ENCODE results near the gene RAMACL. TPM values are rescaled to one million over a fixed set of nuclear protein-coding genes. Genes with fewer than 3 reads are reported as not detected.

Gene RAMACL
- total RNA-seq, 1 experiment from 2014 or later, result 0.18 TPM

- in situ Hi-C loops (cut with HindIII; ENCODE audit: low pct_unique_long_range_greater_than_20kb, low sequenced_read_pairs), result no loop called here
- no peak for DNase-seq (ENCODE audit: low read depth, low spot score)
Observed at GRCh38 chr6:166603043-166603690, 16.7 kb upstream of the RAMACL start.

GRCh38 chr6:166601956-166602355, 15.5 kb upstream of the RAMACL start:
- in situ Hi-C loops (cut with HindIII; ENCODE audit: low pct_unique_long_range_greater_than_20kb, low sequenced_read_pairs), result no loop called here
- no peak for DNase-seq (ENCODE audit: low read depth, low spot score)

- in situ Hi-C loops (cut with HindIII; ENCODE audit: low pct_unique_long_range_greater_than_20kb, low sequenced_read_pairs), result no loop called here
Observed at GRCh38 chr6:166600931-166601330, 14.5 kb upstream of the RAMACL start.

GRCh38 chr6:166599205-166599604, 12.7 kb upstream of the RAMACL start:
- in situ Hi-C loops (cut with HindIII; ENCODE audit: low pct_unique_long_range_greater_than_20kb, low sequenced_read_pairs), result no loop called here
- no peak for DNase-seq (ENCODE audit: low read depth, low spot score)

More at GRCh38 chr6:166600931-166601330, 14.5 kb upstream of the RAMACL start:
- no peak for DNase-seq (ENCODE audit: low read depth, low spot score)

- in situ Hi-C loops (cut with HindIII; ENCODE audit: low pct_unique_long_range_greater_than_20kb, low sequenced_read_pairs), result no loop called here
- DNase-seq (ENCODE audit: low read depth, low spot score), result peak; percentile 60
Observed at GRCh38 chr6:166598441-166599138, 12.1 kb upstream of the RAMACL start.

GRCh38 chr6:166597711-166598440, 11.4 kb upstream of the RAMACL start:
- no peak for DNase-seq (ENCODE audit: low read depth, low spot score)
- in situ Hi-C loops (cut with HindIII; ENCODE audit: low pct_unique_long_range_greater_than_20kb, low sequenced_read_pairs), result no loop called here

GRCh38 chr6:166596776-166597507, 10.5 kb upstream of the RAMACL start:
- no peak for DNase-seq (ENCODE audit: low read depth, low spot score)

GRCh38 chr6:166595949-166596348, 9.5 kb upstream of the RAMACL start:
- in situ Hi-C loops (cut with HindIII; ENCODE audit: low pct_unique_long_range_greater_than_20kb, low sequenced_read_pairs), result no loop called here
- no peak for DNase-seq (ENCODE audit: low read depth, low spot score)

More at GRCh38 chr6:166596776-166597507, 10.5 kb upstream of the RAMACL start:
- in situ Hi-C loops (cut with HindIII; ENCODE audit: low pct_unique_long_range_greater_than_20kb, low sequenced_read_pairs), result no loop called here

- in situ Hi-C loops (cut with HindIII; ENCODE audit: low pct_unique_long_range_greater_than_20kb, low sequenced_read_pairs), result no loop called here
- no peak for DNase-seq (ENCODE audit: low read depth, low spot score)
Observed at GRCh38 chr6:166595061-166595780, 8.7 kb upstream of the RAMACL start.

- in situ Hi-C loops (cut with HindIII; ENCODE audit: low pct_unique_long_range_greater_than_20kb, low sequenced_read_pairs), result no loop called here
- no peak for DNase-seq (ENCODE audit: low read depth, low spot score)
Observed at GRCh38 chr6:166592821-166593220, 6.3 kb upstream of the RAMACL start.

GRCh38 chr6:166591961-166592520, 5.6 kb upstream of the RAMACL start:
- in situ Hi-C loops (cut with HindIII; ENCODE audit: low pct_unique_long_range_greater_than_20kb, low sequenced_read_pairs), result no loop called here

GRCh38 chr6:166591026-166591425, 4.5 kb upstream of the RAMACL start:
- in situ Hi-C loops (cut with HindIII; ENCODE audit: low pct_unique_long_range_greater_than_20kb, low sequenced_read_pairs), result no loop called here
- no peak for DNase-seq (ENCODE audit: low read depth, low spot score)

More at GRCh38 chr6:166591961-166592520, 5.6 kb upstream of the RAMACL start:
- DNase-seq (ENCODE audit: low read depth, low spot score), result no peak

- no peak for DNase-seq (ENCODE audit: low read depth, low spot score)
- in situ Hi-C loops (cut with HindIII; ENCODE audit: low pct_unique_long_range_greater_than_20kb, low sequenced_read_pairs), result no loop called here
Observed at GRCh38 chr6:166589786-166590574, 3.5 kb upstream of the RAMACL start.

GRCh38 chr6:166589337-166589731, 2.9 kb upstream of the RAMACL start:
- DNase-seq (ENCODE audit: low read depth, low spot score), result no peak
- in situ Hi-C loops (cut with HindIII; ENCODE audit: low pct_unique_long_range_greater_than_20kb, low sequenced_read_pairs), result no loop called here

- no peak for DNase-seq (ENCODE audit: low read depth, low spot score)
- in situ Hi-C loops (cut with HindIII; ENCODE audit: low pct_unique_long_range_greater_than_20kb, low sequenced_read_pairs), result no loop called here
Observed at GRCh38 chr6:166588691-166589336, 2.3 kb upstream of the RAMACL start.
